ENCODE data around the gene SLC39A7.

DNA sequence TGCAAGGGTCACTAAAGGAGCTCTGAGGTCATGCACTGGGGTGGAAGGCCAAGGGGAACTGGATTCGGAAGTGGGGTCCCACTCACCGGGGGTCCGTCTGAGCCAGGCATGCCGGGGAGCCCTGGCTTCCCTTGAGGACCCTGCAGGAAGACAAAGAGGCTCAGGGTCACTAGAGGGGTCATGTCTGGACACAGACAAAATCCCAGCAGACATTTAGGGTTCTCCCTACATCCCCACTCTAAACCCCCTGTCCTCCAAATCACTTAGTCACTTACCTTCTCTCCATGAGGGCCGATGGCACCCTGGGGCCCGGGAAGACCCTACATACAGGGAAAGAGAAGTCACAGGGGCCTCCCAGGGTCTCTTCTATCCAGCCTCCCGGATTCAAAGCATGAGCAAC, 23.8 kb upstream of the SLC39A7 start:
- TF ChIP-seq, protein P1, sequence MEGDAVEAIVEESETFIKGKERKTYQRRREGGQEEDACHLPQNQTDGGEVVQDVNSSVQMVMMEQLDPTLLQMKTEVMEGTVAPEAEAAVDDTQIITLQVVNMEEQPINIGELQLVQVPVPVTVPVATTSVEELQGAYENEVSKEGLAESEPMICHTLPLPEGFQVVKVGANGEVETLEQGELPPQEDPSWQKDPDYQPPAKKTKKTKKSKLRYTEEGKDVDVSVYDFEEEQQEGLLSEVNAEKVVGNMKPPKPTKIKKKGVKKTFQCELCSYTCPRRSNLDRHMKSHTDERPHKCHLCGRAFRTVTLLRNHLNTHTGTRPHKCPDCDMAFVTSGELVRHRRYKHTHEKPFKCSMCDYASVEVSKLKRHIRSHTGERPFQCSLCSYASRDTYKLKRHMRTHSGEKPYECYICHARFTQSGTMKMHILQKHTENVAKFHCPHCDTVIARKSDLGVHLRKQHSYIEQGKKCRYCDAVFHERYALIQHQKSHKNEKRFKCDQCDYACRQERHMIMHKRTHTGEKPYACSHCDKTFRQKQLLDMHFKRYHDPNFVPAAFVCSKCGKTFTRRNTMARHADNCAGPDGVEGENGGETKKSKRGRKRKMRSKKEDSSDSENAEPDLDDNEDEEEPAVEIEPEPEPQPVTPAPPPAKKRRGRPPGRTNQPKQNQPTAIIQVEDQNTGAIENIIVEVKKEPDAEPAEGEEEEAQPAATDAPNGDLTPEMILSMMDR (IDR thresholded peaks at IDR 0.05; ENCODE audit: low read depth, low read length) = no peak
- TF ChIP-seq, protein P2, sequence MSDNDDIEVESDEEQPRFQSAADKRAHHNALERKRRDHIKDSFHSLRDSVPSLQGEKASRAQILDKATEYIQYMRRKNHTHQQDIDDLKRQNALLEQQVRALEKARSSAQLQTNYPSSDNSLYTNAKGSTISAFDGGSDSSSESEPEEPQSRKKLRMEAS (IDR thresholded peaks at IDR 0.05; ENCODE audit: low read depth, low read length) = no peak

Measured in NB4 (cell line).